OCI-M2 (cell line): Measurements from ENCODE around the gene LARP1.
A peak's percentile ranks its signal among the peaks of the same experiment; 100 is the strongest.

Experiments used
- DNase-seq: peaks from one replicate; lab custom pipeline; 2025; ENCODE audit not compliant: unreplicated experiment; lab: John Stamatoyannopoulos, UW

The LARP1 gene

DNA sequence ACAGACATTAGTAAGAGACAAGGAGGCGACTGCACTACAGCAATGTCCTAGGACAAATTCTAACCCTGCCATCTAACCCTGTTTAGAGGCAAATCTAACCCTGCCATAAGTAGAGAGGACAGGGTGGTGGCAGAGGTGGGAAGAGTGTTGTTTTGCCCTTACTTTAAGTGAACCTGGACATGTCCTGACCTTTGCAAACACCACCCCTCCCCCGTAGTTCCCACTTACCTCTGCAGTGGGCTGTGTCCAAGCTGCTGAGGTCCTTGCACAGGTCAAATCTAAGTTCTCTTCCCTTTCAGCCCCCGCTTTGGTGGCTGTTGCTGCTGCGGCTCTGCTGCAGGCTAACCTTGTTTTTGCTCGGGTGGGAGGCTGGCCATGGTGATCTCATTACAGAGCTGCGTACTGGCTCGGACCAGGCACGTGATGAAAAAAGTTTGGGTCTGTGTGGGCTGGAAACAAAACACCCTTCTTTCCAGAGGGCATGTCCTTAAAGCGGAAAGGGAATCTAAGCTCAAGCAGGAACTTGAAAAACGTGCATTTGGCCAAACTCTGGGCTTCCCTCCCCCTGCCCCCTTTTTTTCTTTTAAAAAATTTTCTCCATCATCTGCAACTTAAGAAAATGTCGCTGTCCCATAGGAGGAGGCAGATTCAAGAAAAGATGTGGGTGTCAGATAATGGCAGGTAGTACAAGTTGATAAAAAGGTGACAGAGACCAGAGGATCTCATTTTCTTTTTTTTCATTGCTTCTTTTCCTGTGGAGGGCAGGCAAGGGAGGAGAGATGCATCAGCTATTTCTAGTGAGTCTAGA is 95.3 kb downstream of the LARP1 start, which contains the start of gene FAXDC2:
Gene FAXDC2 (minus strand): TSS at position 349 of the 808 bp plus-strand sequence. CDS start 12,425 bp downstream, outside the sequence.
- DNase-seq = no peak

DNA sequence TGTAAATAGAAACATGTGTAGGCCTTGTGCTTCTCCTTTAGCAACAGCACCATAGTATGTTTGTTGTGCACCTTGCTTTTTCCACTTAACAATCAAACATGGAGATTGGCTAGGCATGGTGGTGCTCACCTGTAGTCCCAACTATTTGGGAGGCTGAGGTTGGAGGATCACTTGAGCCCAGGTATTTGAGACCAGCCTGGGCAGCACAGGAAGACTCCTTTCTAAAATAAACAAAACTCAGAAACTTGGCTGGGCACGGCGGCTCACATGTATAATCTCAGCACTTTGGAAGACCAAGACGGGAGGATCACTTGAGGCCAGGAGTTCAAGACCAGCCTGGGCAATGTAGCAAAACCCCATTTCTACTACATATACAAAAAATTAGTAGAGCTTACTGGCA is 96.2 kb downstream of the LARP1 start:
- no peak for DNase-seq

DNA sequence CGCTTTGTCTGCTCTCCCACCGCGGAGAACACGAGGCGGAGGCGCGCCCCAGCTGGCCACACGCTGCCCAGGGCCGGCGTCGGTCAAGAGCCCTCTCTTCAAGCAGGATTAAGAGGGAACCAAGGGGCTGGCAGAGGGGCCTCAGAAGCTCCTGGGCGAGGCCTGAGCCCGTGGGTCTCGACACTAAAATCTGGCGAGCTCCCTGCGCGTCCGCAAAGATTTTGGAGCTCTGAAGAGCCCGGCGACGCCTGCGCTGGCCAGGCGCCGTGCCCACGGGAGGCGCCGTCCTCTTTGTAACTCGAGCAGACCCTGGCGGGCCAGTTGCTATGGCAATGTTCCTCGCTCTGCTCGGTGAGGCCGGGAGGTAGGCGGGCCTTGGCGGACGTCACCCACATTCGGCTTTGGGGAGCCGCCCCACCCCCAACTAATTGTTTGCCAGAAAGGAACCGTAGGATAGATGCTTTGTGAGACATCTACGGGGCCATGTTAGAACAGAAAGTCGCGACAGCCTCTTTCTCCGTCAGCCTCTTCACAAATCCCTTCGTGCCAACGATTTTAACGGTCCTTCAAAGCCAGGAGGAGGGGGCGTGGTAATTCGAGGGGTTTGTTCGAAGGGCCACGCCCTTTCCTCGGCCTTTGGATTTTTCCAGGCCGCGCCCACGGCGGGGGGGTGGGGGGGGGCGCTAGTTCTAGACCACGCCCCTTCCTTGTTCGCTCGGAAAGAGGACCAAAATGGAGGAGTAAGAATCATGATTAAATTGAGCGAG is 102.5 kb downstream of the LARP1 start:
- DNase-seq = peak; percentile 76

DNA sequence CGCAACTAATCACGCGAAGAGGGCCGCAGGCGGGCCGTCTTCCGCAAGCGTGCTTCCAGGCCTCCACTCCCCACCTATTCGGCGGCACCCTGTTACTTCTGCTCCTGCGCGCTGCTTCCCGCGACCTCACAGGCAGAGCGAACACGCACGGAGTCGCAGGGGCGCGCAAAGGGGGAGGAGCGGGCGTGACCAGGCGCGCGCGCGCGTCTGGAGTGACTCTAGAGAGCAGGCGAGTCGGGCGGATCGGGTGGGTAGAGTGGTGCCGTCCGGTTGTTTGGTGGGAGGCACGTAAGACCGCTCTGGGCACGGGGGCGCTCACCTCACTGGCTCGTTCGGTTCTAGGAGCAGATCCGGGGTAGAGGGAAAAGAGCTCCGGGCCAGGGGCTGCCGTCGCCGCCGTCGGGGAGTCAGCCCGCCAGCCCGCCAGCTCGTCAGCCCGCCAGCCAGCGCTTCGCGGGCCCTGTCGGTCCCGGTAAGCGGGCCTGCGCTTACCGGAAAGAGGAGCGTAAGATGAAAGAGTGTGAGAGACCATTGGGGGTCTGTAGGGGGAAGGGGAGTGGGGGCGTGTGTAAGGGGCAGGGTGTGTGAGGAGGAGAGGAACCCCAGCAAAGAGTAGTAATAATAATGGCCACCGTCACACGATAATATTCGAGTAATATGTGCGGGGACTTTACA is 103.3 kb downstream of the LARP1 start, which contains the start of gene CNOT8:
Gene CNOT8 (plus strand): TSS at position 331 of the 675 bp plus-strand sequence. CDS start 4,652 bp downstream, outside the sequence.
- peak; percentile 76 for DNase-seq

DNA sequence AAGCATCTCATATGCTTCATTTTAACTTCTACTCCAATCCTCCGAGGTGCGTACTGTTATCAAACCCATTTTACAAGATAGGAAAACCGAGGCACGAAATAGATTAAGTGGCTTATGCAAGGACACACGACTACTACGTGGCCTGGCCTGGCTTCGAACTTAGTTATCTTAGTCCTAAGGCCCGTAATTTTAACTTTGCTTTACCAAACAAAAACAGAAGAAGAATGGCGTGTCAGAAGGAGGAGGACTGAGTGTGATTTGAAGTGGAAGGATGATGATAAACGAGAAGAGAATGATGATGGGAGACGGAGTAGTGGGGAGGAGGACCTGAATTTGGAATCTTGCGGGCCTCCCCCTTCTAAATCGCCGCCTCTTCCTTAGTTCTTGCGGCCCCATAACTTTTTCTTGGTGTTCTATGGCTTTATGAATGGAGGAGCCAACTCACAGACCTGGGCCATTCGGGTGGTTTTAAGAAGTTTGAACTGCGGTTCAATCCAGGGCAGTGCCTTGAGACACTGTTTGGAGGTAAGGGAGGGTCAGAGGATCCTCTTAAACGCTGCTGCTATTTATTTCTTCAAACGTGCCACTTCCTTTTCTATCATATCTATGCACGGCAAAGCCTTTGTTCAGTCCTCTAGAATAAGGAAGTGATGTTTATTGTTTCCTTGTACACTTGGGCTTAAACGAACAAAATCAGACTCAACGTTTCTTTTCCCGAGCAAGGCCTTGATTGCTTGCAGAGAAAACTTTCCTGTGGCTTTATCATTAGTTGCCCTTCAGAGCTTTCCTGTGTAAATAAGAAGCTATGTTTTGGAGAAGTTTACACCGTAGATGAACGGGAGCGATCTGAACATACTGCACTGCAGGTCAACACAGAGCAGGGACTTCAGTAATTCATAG is 104.0 kb downstream of the LARP1 start:
- DNase-seq = no peak

DNA sequence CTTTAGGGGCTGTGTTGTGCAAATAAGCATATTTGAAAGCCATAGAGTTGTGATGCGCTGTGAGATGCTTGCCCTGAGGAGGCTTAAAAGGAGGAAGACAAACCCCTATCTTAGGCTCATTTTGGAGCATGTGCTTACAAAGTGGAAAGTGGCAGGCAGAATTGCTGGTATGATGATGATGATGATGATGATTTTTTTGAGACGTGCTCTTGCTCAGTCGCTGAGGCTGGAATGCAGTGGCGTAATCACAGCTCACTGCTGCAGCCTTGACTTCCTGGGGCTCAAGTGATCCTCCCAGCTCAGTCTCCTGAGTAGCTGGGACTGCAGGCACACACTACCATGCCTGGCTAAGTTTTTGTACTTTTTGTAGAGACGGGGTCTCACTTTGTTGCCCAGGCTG is 104.9 kb downstream of the LARP1 start:
- DNase-seq = no peak

DNA sequence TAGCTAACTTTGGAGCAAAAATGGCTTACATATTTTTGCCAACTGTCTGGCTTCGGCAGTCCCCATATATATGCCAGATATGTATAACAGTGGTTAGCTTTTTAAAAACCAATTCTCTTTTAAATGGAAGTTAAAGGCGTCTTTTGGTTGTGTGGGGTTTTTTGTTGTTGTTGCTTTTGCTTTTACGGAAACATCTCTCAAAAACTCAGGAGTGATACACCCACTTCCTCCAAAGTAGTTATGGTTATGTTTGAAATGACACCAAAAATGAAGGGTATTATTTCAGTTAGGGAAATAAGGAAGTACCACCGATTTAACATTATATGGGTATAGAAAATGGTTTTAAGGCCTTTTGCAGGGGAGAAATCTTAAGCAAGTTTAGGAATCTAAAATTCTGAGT is 105.6 kb downstream of the LARP1 start:
- no peak for DNase-seq

DNA sequence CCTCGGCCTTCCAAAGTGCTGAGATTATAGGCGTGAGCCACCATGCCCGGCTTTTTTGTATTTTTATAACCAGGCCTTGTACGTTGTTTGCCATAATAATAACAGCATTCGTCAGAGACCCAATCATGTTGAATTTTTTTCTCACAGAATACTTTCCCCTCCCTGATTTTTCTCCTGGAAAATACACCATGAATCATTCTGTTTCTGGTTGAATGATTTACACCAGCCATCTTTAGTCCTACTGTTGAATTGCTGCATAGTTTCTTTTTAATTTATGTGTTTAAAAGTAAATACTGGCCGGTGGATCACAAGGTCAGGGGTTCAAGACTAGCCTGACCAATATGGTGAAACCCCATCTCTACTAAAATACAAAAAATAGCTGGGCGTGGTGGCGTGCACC is 106.8 kb downstream of the LARP1 start:
- DNase-seq = no peak

DNA sequence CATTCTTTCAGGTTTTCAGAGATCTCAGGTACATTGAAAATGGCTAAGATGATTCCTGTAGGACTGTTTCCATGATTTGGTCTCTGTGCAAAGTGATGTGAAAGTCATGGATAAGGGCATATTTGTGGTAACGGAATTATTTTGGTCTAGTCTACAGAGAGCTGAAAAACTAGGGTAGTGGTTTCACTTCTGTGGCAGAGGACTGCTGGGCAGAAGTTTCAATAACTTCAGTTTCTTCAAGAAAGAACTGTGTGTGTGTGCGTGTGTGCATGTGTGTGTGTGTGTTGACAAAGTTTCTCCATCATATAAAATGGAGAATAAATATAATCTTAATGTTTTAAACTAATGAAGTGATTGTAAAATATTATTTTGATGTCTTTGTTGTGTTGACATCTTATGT is 107.6 kb downstream of the LARP1 start:
- DNase-seq = no peak

DNA sequence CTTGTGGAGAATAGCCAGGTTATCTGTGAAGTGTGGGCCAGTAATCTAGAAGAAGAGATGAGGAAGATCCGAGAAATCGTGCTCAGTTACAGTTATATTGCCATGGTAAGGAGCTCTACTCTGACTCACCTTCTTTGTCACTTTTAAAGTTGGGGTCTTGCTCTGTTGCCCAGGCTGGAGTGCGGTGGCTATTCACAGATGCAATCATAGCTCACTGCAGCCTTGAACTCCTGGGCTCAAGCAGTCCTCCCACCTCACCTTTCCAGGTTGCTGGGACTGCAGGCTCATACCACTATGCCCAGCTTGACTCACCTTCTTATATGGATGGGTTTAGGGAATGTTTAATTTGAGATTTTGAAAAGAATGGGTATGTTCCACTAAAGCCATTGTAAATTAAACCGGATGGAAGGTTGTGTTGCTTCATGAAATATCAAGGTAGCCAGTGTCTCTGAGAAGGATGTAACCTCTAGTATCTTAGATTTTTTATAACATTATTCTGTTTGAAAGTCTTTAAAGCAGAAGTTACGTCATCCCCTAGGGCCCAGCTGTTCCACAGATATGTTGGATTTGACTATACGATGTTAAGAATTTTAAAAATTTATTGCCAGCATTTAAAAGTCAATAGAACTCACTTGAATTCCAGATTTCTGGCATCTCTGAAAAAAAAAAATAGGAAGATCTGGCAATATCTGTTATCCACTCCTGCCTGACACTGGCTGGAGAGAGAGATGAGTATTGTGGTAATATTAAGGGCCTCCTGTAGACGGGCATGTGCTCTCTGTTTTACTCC is 108.3 kb downstream of the LARP1 start:
- no peak for DNase-seq

DNA sequence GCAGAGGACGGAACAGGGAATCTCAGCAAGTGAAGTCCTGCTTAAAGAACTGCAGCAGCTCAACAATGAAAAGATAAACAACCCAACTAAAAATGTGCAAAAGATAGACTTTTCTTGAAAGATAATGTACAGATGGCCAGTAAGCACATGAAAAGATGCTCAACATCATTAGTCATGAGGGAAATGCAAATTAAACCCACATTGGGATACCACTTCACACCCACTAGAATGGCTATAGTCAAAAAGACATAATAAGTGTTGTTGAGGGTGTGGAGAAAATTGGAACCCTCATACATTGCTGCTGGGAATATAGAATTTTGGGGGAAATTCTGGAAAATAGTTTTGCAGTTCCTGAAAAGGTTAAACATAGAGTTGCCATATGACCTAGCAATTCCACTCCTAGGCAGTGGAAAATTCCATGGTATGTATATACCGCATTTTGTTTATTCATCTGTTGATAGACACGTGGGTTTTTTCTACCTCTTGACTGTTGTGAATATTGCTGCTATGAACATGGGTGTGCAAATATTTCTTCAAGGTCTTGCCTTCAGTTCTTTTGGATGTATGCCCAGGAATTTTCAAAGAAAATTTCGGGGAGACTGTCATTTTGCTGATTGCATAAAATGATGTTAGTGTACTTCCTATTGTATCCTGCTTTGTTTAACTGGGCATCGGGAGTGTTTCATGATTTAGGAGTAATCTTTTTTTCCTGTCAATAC is 110.4 kb downstream of the LARP1 start:
- no peak for DNase-seq

DNA sequence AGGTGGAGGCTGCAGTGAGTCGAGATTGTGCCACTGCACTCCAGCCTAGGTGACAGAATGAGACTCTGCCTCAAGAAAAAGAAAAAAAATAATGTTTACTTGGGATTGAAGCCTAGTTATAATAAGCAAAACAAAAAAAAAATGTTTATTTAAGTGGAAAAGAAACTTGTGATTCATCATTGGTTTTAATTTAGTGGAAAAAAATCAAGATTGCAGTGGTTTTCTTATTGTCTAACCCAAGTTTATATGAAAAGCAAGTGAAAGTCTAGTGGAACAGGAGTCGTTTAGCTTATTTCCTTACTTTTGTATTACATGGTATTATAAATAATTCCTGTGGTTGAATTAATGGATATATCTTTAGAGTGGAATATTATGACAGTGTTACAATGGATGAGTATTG is 111.7 kb downstream of the LARP1 start:
- no peak for DNase-seq
